GM20431 (cell line): ENCODE results near the gene ESR1.

Experiments
- in situ Hi-C: fragments of 300-500 bp; cut with MseI, MboI; formaldehyde crosslinking; loops from one replicate; pipeline ENCODE4 v1.15.0; 2020; ENCODE audit warnings: low sequenced_read_pairs; ENCODE audit not compliant: unreplicated experiment

Gene ESR1

GRCh38 chr6:152118224-152118623, 310.7 kb downstream of the ESR1 start:
- in situ Hi-C loops, result no loop called here

- in situ Hi-C loops, result no loop called here
These were observed 311.2 kb downstream of the ESR1 start for GRCh38 chr6:152118678-152119077.

GRCh38 chr6:152119831-152120230, 312.3 kb downstream of the ESR1 start:
- in situ Hi-C loops, result no loop called here

DNA sequence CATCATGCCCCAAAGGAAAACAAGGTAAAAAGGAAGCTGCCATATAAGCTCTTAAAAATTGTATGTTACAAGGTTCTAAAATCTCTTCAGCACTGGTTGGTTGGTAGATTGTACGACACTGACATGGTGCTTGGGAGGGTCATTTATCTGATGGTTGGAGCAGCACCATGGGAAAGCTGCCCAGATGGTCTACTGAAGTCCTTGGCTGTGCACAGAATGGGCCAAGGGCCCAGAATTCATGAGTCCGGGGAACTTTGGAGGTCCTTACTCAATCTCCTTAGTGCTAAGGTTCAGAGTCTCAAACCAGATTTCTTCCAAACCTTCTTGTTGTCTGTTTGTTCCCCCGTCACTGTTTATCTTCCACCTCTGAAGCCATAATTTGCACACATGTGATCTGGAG, 314.4 kb downstream of the ESR1 start:
- in situ Hi-C loops, result no loop called here

DNA sequence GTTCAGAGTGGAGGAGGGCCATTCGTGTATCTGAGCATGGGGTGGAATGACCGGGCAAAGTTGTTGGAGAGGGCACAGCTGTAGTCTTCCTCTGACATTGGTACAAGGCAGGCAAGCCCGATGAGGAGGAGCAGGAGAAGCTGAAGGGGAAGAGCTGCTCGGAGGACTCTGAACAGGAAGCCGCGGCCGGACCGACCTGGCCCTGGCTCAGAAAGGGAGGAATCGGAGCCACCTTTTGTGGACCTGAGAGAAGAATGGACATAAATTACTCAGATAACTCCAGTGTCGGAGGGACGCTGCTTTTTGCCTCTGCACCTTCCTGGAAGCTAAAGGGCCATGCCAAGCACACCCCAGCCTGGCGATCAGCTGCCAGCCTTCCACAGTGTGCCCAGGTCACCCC, 315.0 kb downstream of the ESR1 start:
- in situ Hi-C loops, result no loop called here

DNA sequence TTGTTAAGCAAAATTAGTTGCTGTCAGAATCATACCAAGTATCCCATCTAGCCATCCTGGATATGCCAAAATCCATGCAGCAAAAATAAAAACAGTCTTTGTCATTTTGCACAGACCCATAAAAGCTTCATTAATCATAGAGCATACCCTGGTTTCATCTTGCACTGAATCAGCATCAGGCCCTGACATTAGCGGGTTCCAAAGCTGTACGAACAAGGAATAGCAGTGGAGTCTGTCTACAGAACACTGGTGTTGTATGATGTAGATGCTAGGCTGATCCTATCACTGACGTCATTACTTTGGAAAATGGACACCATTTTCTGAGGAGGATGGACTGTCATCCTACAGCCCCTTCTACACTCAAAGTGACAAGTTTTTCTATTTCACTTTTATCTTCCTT, 315.6 kb downstream of the ESR1 start:
- in situ Hi-C loops, result no loop called here

- in situ Hi-C loops, result loop anchor here (25.0 kb wide), 1 partner anchor 362 kb away; no protein-coding TSS in a partner anchor
These were observed 317.1 kb downstream of the ESR1 start for GRCh38 chr6:152124429-152125074.

GRCh38 chr6:152127432-152128165, 320.1 kb downstream of the ESR1 start:
- in situ Hi-C loops, result loop anchor here (25.0 kb wide), 1 partner anchor 365 kb away; no protein-coding TSS in a partner anchor

- in situ Hi-C loops, result loop anchor here (25.0 kb wide), 1 partner anchor 367 kb away; no protein-coding TSS in a partner anchor
These were observed 322.2 kb downstream of the ESR1 start for GRCh38 chr6:152129691-152130151.

DNA sequence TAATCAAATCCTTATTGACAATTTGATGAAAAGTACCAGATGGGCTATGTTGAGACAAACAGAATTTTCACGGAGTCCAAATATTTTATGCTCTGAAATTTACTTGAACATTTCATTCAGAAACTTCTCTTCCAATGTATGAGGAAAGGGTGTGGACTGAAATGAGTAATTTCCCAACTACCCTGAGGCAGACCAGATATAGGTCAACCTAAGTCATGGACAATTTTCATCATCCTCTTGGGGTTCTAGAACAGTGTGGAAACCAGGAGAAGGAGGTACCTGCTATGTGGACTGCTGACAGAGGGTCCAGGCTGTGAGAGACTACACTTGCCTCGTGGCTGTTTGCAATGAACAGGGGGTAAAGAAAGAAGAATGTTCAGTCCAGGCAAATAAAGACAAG, 323.0 kb downstream of the ESR1 start:
- in situ Hi-C loops, result loop anchor here (25.0 kb wide), 1 partner anchor 368 kb away; no protein-coding TSS in a partner anchor

DNA sequence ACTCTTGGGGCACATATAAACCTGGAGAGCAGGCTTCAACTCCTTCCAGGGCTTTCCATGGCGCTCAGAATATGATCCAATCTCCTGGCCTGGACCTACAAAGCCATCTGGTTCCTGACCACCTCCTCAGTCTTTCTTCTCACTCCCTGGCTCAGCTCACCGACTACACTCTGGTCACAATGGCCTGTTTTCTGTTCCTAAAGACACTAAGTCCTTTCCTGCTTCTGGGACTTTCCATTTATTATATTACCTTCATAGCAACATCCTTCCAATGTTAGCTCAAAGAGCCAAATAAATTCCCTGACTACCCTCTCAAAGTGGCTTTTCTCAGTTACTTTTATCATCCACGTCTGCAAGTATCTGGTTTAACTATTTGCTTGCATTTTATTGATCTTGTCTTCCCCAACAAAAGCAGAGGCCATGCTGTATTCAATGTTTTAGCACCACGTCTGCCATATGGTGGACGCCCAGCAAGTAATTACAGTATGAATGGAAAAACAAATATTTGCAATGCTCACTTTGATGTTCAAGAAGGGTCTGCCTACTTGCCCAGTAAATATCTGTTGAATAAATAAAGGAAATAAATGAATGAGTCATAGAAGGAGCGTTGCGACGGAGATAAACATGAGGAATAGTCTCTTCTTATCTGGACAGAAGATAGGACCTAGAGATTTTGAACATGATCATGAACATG, 328.4 kb downstream of the ESR1 start:
- in situ Hi-C loops, result loop anchor here (25.0 kb wide), 1 partner anchor 374 kb away; no protein-coding TSS in a partner anchor

- in situ Hi-C loops, result loop anchor here (25.0 kb wide), 1 partner anchor 374 kb away; no protein-coding TSS in a partner anchor
These were observed 329.0 kb downstream of the ESR1 start for GRCh38 chr6:152136449-152136825.

DNA sequence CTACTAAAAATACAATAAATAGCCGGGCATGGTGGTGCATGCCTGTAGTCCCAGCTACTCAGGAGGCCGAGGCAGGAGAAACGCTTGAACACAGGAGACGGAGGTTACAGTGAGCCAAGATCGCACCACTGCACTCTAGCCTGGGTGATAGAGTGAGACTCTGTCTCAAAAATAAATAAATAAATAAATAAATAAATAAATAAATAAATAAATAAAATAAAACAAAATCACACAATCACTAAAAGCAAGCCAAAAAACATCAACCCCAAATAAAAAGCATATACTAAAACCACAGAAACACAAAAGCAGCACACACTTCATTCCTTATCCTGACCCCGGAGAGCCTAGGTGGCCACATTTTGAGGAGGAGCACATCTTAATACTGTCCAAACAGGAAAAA, 330.9 kb downstream of the ESR1 start:
- in situ Hi-C loops, result loop anchor here (25.0 kb wide), 1 partner anchor 376 kb away; no protein-coding TSS in a partner anchor

DNA sequence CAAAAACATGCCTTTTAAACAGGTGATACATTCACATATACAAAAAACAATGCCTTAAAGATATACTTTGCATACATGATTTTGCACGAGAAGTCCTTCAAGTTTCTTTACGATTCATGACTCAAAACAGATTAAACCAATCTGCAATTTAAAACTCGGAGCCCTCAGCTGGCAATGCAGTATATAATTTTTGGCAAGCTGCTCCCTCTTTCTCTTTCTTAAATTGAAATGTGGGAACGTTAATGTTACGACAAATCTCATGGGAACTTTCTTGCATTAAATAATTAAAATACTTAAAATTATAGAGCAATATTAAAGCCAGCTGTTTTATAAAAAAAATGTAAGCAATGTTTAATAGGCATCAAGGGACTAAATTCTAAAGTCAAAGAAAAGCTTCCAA, 334.6 kb downstream of the ESR1 start:
- in situ Hi-C loops, result loop anchor here (25.0 kb wide), 1 partner anchor 380 kb away; no protein-coding TSS in a partner anchor

DNA sequence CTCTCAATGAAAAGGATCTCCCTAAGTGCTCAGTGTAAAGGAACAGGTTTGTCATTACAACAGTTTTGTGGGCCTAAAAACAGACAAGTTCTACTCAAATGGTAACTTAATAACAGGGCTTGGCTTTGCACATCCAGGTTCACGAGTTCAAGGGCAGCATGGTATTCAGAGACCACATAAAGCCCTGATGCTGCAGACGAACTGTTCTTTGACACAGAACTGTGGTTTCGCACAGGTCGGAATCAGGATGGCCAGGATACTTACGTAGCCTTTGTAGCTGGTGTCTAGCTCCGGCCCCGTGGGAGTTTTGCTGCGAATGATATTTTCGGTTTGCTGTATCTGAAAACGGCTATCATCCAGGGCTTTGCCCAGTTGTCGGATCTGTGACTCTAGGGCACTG, 335.9 kb downstream of the ESR1 start:
- in situ Hi-C loops, result loop anchor here (25.0 kb wide), 1 partner anchor 381 kb away; no protein-coding TSS in a partner anchor

- in situ Hi-C loops, result loop anchor here (25.0 kb wide), 1 partner anchor 384 kb away; no protein-coding TSS in a partner anchor
These were observed 338.9 kb downstream of the ESR1 start for GRCh38 chr6:152146385-152146784.

DNA sequence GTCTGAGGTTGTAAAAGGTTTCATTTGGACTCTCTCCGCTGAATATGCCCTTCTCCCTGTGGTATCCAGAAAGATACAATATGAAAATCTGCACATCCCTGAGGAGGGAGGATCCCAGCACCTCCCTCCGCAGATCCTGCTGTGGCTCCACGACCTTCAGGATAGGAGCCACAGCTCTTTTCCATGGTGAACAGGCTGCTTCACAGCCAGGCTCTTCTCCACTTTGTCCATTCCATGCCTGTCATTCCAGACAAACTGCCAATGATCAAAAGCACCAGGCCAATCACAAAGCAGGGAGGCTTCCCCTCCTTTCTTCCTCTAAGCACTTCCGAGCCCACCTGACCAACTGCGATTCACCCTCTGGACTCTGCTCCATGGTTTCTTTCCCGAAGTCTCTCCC, 339.8 kb downstream of the ESR1 start:
- in situ Hi-C loops, result loop anchor here (25.0 kb wide), 1 partner anchor 385 kb away; no protein-coding TSS in a partner anchor

- in situ Hi-C loops, result loop anchor here (25.0 kb wide), 1 partner anchor 386 kb away; no protein-coding TSS in a partner anchor
These were observed 340.9 kb downstream of the ESR1 start for GRCh38 chr6:152148412-152148811.

- in situ Hi-C loops, result no loop called here
These were observed 342.7 kb downstream of the ESR1 start for GRCh38 chr6:152150196-152150595.

DNA sequence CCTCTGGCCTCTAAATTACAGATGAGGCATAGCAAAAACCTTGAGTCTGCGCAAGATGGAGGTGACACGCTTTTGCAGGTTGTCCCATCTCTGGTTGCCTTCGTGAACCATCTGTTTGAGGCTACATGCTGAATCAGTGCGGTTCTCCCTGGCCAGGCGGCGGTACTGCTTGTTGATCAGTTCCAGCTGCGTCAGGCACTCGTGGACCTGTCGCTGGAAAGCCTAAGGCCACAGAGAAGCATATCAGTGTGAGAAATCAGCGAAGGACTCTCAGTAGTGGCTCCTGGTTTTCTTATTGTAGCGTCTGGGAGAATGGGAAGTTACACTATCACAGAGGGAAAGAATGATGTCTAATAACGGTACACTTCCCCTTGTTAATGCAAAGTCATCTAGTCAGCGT, 344.4 kb downstream of the ESR1 start:
- in situ Hi-C loops, result no loop called here
